Stimulated activated effector memory CD8-positive, alpha-beta T cell treated with anti-CD3 and anti-CD28 coated beads, Interleukin-12 subunit alpha, Interleukin-12 subunit beta, amount 100 ng/mL, for 72 hours (primary cell): ENCODE measurements around the gene KLKB1.

Source experiments
- ATAC-seq: fragments of 150-1000 bp; cut with Tn5 transposase; 2 replicates; pipeline ENCODE4 v1.10.0; 2021
- DNase-seq, 2 donors: peaks; one replicate each; pipeline ENCODE4 v3.0.0; 2021 to 2022; ENCODE audit warnings: low spot score in 2 of 2
- H3K27ac Mint-ChIP-seq: one replicate; pipeline ENCODE4 v1.8.0; 2022; ENCODE audit warnings: mild to moderate bottlenecking, mixed read lengths
- H3K36me3 Mint-ChIP-seq: one replicate; pipeline ENCODE4 v1.8.0; 2022; ENCODE audit warnings: mild to moderate bottlenecking, mixed read lengths
- H3K4me1 Mint-ChIP-seq: one replicate; pipeline ENCODE4 v1.8.0; 2022; ENCODE audit warnings: mixed read lengths
- H3K4me3 Mint-ChIP-seq: one replicate; pipeline ENCODE4 v1.8.0; 2022; ENCODE audit warnings: mild to moderate bottlenecking, mixed read lengths
- H3K9me3 Mint-ChIP-seq: one replicate; pipeline ENCODE4 v1.8.0; 2022; ENCODE audit warnings: mixed read lengths

The KLKB1 gene

GRCh38 chr4:186227221-186227620, at the start of gene KLKB1:
KLKB1 (plus strand) TSS chr4:186227507; CDS start chr4:186228196, 689 bp downstream.
- DNase-seq (no peak), ATAC-seq (no peak)
- H3K4me1 Mint-ChIP-seq = no peaks in the 10 kb centered on the region
- peaks cover 7% of the 10 kb centered on the region for H3K9me3 Mint-ChIP-seq
- H3K27ac Mint-ChIP-seq = no peak within 1 kb of the TSS
- no peaks in the 10 kb centered on the region for H3K36me3 Mint-ChIP-seq
- no peak within 1 kb of the TSS for H3K4me3 Mint-ChIP-seq

- Mint-ChIP-seq H3K4me1 (no peaks in the 10 kb centered on the region), H3K36me3 (peaks cover 10% of the 10 kb centered on the region), H3K27ac (no peak overlapping the region), H3K9me3 (no peaks in the 10 kb centered on the region), H3K4me3 (no peak overlapping the region)
- DNase-seq (no peak), ATAC-seq (no peak)
Measured at GRCh38 chr4:186188107-186188506, 39.2 kb upstream of the KLKB1 start.

GRCh38 chr4:186189656-186190055, 37.7 kb upstream of the KLKB1 start:
- no peaks in the 10 kb centered on the region for H3K9me3 Mint-ChIP-seq
- H3K27ac Mint-ChIP-seq = peak overlapping the region; percentile 95
- DNase-seq (no peak), ATAC-seq (no peak)
- peaks cover 10% of the 10 kb centered on the region for H3K36me3 Mint-ChIP-seq
- H3K4me3 Mint-ChIP-seq = peak overlapping the region; percentile 91
- no peaks in the 10 kb centered on the region for H3K4me1 Mint-ChIP-seq

GRCh38 chr4:186190581-186191199, 36.6 kb upstream of the KLKB1 start:
- Mint-ChIP-seq H3K4me3 (peak overlapping the region; percentile 91), H3K36me3 (peaks cover 10% of the 10 kb centered on the region), H3K9me3 (no peaks in the 10 kb centered on the region), H3K27ac (peak overlapping the region; percentile 95), H3K4me1 (peaks cover 2% of the 10 kb centered on the region)
- DNase-seq (peak; percentile 18 to 72), ATAC-seq (peak; percentile 53)

DNA sequence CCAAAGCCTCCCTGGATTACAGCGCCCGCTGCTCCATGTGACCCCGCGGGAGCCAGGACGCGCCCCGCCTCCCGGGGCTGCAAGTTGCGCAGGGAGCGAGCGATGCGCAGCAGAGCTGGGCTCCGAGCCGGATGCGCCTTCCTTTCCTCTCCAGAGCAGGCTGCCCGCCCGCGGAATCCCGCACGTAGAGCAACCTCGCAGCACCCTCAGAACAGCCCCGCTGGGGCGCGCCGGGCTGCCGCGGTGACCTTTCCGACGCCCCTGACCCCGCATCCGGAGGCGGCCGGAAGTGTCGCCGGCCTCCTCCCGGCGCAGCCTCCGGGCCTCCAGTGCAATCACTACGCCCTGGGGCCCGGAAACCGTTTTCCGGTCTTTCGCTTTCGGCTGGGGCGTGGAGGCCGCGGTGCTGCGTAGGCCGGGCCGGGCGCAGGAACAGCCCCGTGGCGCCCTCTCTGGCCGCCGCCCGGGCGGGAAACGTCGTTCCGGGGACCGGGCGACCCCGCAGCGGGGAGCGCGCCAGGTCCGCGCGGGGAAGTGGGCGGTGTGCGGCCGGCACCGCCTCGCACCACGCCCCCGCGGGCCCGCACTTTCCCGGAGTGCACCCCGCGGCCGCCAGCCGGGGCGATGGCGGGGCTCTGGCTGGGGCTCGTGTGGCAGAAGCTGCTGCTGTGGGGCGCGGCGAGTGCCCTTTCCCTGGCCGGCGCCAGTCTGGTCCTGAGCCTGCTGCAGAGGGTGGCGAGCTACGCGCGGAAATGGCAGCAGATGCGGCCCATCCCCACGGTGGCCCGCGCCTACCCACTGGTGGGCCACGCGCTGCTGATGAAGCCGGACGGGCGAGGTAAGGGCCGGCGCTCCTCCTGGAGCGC, 35.9 kb upstream of the KLKB1 start, which contains the start of gene CYP4V2:
CYP4V2 (plus strand) TSS at position 368 of the 866 bp plus-strand sequence; CDS start at position 625, 257 bp downstream.
- Mint-ChIP-seq H3K27ac (peak within 1 kb of the TSS; percentile 95), H3K4me1 (peaks cover 9% of the 10 kb centered on the region), H3K36me3 (peaks cover 14% of the 10 kb centered on the region), H3K4me3 (peak within 1 kb of the TSS; percentile 91), H3K9me3 (no peaks in the 10 kb centered on the region)
- ATAC-seq (peak; percentile 93), DNase-seq (peak; percentile 81 to 92)

GRCh38 chr4:186192066-186192612, 35.2 kb upstream of the KLKB1 start:
- ATAC-seq (peak; percentile 12), DNase-seq (peak in 1 of 2 donors; percentile 36)
- peak overlapping the region; percentile 95 for H3K27ac Mint-ChIP-seq
- H3K9me3 Mint-ChIP-seq = no peaks in the 10 kb centered on the region
- peaks cover 12% of the 10 kb centered on the region for H3K4me1 Mint-ChIP-seq
- peak overlapping the region; percentile 91 for H3K4me3 Mint-ChIP-seq
- peaks cover 21% of the 10 kb centered on the region for H3K36me3 Mint-ChIP-seq

- DNase-seq (no peak), ATAC-seq (no peak)
- H3K27ac Mint-ChIP-seq = peak overlapping the region; percentile 95
- H3K4me3 Mint-ChIP-seq = no peak overlapping the region
- H3K4me1 Mint-ChIP-seq = peaks cover 15% of the 10 kb centered on the region
- peaks cover 25% of the 10 kb centered on the region for H3K36me3 Mint-ChIP-seq
- no peaks in the 10 kb centered on the region for H3K9me3 Mint-ChIP-seq
Measured at GRCh38 chr4:186193851-186194250, 33.5 kb upstream of the KLKB1 start.

DNA sequence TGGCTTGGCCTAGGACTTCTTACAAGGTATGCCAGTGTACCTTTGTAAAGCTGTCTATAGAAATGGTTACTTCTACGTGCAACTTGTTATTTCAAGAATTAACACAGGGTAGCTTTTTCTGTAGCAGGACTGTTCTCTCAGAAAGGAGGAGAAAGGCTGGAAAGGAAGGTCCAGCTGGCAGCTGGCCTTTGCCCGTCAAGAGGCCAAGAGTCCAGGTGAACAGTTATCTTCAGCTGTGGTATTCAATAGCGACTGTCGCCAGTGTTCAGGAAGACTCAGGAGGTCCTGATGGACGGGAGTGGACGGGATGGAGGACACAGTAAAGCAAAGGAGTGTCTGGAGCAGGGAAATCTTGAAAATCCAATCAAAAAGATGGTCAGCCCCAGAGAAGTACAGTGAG, 31.2 kb upstream of the KLKB1 start:
- H3K4me3 Mint-ChIP-seq = no peak overlapping the region
- H3K4me1 Mint-ChIP-seq = peaks cover 15% of the 10 kb centered on the region
- ATAC-seq (no peak), DNase-seq (no peak)
- peaks cover 25% of the 10 kb centered on the region for H3K36me3 Mint-ChIP-seq
- peak overlapping the region; percentile 56 for H3K27ac Mint-ChIP-seq
- no peaks in the 10 kb centered on the region for H3K9me3 Mint-ChIP-seq

GRCh38 chr4:186200516-186200915, 26.8 kb upstream of the KLKB1 start:
- H3K4me1 Mint-ChIP-seq = peaks cover 21% of the 10 kb centered on the region
- peaks cover 15% of the 10 kb centered on the region for H3K36me3 Mint-ChIP-seq
- no peak overlapping the region for H3K27ac Mint-ChIP-seq
- DNase-seq (no peak), ATAC-seq (no peak)
- H3K9me3 Mint-ChIP-seq = no peaks in the 10 kb centered on the region
- H3K4me3 Mint-ChIP-seq = no peak overlapping the region

GRCh38 chr4:186201010-186201409, 26.3 kb upstream of the KLKB1 start:
- Mint-ChIP-seq H3K36me3 (peaks cover 15% of the 10 kb centered on the region), H3K9me3 (no peaks in the 10 kb centered on the region), H3K27ac (no peak overlapping the region), H3K4me3 (no peak overlapping the region), H3K4me1 (peaks cover 16% of the 10 kb centered on the region)
- DNase-seq (no peak), ATAC-seq (no peak)

DNA sequence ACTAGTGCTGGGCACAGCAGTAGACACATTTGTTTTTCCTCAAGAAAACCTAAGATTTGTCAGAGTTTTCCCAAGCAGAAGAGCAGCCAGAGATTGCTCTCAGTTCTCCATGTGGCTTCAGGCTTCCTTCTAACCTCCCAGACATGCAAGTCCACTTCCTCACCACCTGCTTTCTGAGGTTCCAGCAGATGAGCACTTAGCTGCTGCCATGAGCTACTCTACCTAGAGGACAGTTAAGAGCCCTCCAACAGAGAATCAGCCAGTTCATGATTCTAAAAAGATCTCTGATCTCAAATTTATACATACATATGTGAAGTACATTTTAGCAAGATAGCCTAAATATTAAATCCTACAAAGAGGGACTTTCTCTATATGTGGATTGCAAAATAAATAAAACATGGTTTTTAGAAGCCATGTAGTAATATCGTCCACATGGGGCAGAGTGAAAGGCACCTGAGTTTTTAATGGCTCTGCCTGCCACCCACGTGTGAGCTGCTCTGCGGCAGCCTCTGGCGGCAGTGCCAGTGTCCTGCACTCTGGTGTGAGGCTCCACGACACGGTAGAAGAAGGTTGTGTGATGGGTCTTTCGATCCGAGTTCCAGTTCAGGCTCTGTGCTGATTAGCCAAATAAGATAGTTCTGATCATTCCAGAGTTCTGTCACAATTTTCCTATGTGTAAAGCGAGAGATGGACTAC, 25.6 kb upstream of the KLKB1 start:
- Mint-ChIP-seq H3K4me1 (peaks cover 12% of the 10 kb centered on the region), H3K27ac (peak overlapping the region; percentile 70), H3K36me3 (peaks cover 8% of the 10 kb centered on the region), H3K9me3 (no peaks in the 10 kb centered on the region), H3K4me3 (no peak overlapping the region)
- ATAC-seq (peak; percentile 89), DNase-seq (peak in 1 of 2 donors; percentile 59)

DNA sequence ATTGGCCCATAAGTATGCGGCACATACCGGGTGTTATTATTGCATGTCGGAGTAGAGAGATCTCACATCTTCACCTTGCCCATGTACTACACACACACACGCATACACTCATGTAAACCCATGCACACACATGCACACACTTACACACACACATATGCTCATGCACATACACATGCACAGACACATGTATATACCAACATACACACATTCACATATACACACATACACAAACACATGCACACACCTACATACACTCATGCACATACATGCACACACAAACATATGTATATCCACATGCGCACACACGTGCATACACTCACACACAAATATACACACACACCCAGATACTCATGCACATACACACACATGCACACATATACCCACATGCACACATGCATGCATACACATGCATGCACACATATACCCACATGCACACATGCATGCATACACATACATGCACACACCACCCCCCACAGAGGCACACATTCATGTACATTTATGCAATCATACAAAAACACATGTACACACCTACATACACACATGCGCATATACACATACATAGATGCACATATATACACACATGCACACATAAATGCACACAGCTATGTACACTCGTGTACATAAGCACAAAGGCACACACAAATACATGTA, 24.7 kb upstream of the KLKB1 start:
- Mint-ChIP-seq H3K4me3 (no peak overlapping the region), H3K4me1 (peaks cover 6% of the 10 kb centered on the region), H3K27ac (no peak overlapping the region), H3K9me3 (no peaks in the 10 kb centered on the region), H3K36me3 (no peaks in the 10 kb centered on the region)
- DNase-seq (no peak), ATAC-seq (no peak)

GRCh38 chr4:186203406-186203805, 23.9 kb upstream of the KLKB1 start:
- Mint-ChIP-seq H3K27ac (no peak overlapping the region), H3K9me3 (no peaks in the 10 kb centered on the region), H3K36me3 (no peaks in the 10 kb centered on the region), H3K4me3 (no peak overlapping the region), H3K4me1 (peaks cover 6% of the 10 kb centered on the region)
- no peak for DNase-seq
- no peak for ATAC-seq

GRCh38 chr4:186204103-186204559, 23.2 kb upstream of the KLKB1 start:
- Mint-ChIP-seq H3K9me3 (no peaks in the 10 kb centered on the region), H3K27ac (no peak overlapping the region), H3K36me3 (no peaks in the 10 kb centered on the region), H3K4me1 (peaks cover 6% of the 10 kb centered on the region), H3K4me3 (no peak overlapping the region)
- peak in 1 of 2 donors; percentile 78 for DNase-seq
- peak; percentile 44 for ATAC-seq
